ENCODE data around the gene NAA38.

DNA sequence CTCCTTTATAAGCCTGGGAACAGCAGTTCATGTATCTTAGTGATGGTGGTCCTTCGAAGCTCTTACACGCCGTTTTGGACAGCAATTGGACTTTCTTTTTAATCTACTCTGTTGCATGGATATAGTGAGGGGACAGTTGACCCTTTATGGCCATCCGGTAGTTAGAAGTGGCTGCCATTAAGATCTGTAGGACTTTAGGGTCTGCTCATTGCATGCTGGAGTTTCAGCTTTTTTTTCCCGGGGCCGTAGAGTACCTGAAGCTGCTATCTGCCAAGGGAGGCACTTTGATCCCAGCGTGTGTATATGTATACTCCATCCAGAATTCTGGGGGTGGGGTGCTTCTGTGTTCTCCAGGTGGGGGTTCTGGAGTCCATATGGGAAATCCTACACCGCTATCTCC lies 1.7 kb upstream of the NAA38 start:
- TF ChIP-seq, protein P1, sequence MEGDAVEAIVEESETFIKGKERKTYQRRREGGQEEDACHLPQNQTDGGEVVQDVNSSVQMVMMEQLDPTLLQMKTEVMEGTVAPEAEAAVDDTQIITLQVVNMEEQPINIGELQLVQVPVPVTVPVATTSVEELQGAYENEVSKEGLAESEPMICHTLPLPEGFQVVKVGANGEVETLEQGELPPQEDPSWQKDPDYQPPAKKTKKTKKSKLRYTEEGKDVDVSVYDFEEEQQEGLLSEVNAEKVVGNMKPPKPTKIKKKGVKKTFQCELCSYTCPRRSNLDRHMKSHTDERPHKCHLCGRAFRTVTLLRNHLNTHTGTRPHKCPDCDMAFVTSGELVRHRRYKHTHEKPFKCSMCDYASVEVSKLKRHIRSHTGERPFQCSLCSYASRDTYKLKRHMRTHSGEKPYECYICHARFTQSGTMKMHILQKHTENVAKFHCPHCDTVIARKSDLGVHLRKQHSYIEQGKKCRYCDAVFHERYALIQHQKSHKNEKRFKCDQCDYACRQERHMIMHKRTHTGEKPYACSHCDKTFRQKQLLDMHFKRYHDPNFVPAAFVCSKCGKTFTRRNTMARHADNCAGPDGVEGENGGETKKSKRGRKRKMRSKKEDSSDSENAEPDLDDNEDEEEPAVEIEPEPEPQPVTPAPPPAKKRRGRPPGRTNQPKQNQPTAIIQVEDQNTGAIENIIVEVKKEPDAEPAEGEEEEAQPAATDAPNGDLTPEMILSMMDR (IDR thresholded peaks at IDR 0.05; ENCODE audit: insufficient read depth, low read depth, low read length) = no peak
- TF ChIP-seq EZH2 (IDR thresholded peaks at IDR 0.05; ENCODE audit: insufficient read depth, low read length) = no peak

All from astrocyte (in vitro differentiated cells and primary cell).